ENCODE results near the gene KRTAP9-1.

KRTAP9-1 gene

GRCh38 chr17:41167561-41167960, 22.1 kb upstream of the KRTAP9-1 start:
- Mint-ChIP-seq H3K27me3 (peaks cover 4% of the 10 kb centered on the region), H3K4me3 (no peak overlapping the region), H3K4me1 (no peaks in the 10 kb centered on the region), H3K27ac (no peak overlapping the region), H3K9me3 (no peaks in the 10 kb centered on the region), H3K36me3 (no peaks in the 10 kb centered on the region)
- DNase-seq = no peak
- CTCF ChIA-PET = no interaction called here

GRCh38 chr17:41168121-41168520, 21.6 kb upstream of the KRTAP9-1 start, which contains the start of gene KRTAP4-3:
KRTAP4-3 (minus strand) TSS chr17:41168221; CDS start chr17:41168172, 49 bp downstream.
- Mint-ChIP-seq H3K27me3 (peaks cover 4% of the 10 kb centered on the region), H3K4me3 (no peak within 1 kb of the TSS), H3K9me3 (no peaks in the 10 kb centered on the region), H3K27ac (no peak within 1 kb of the TSS), H3K4me1 (no peaks in the 10 kb centered on the region), H3K36me3 (no peaks in the 10 kb centered on the region)
- no peak for DNase-seq
- CTCF ChIA-PET = no interaction called here

- peaks cover 6% of the 10 kb centered on the region for H3K27me3 Mint-ChIP-seq
- H3K4me3 Mint-ChIP-seq = no peak overlapping the region
- H3K4me1 Mint-ChIP-seq = no peaks in the 10 kb centered on the region
- H3K36me3 Mint-ChIP-seq = no peaks in the 10 kb centered on the region
- no peaks in the 10 kb centered on the region for H3K9me3 Mint-ChIP-seq
- H3K27ac Mint-ChIP-seq = no peak overlapping the region
- CTCF ChIA-PET = no interaction called here
- no peak for DNase-seq
Measured at GRCh38 chr17:41171886-41172285, 17.8 kb upstream of the KRTAP9-1 start.

- no peak overlapping the region for H3K27ac Mint-ChIP-seq
- H3K36me3 Mint-ChIP-seq = no peaks in the 10 kb centered on the region
- H3K4me1 Mint-ChIP-seq = no peaks in the 10 kb centered on the region
- CTCF ChIA-PET = no interaction called here
- no peak for DNase-seq
- peaks cover 3% of the 10 kb centered on the region for H3K27me3 Mint-ChIP-seq
- H3K4me3 Mint-ChIP-seq = no peak overlapping the region
- no peaks in the 10 kb centered on the region for H3K9me3 Mint-ChIP-seq
Measured at GRCh38 chr17:41176744-41177387, 12.8 kb upstream of the KRTAP9-1 start.

GRCh38 chr17:41177727-41178271, 11.9 kb upstream of the KRTAP9-1 start, which contains the start of gene KRTAP4-2:
KRTAP4-2 (minus strand) TSS chr17:41178221; CDS start chr17:41178164, 57 bp downstream.
- Mint-ChIP-seq H3K4me1 (no peaks in the 10 kb centered on the region), H3K9me3 (no peaks in the 10 kb centered on the region), H3K4me3 (no peak within 1 kb of the TSS), H3K27ac (no peak within 1 kb of the TSS), H3K36me3 (no peaks in the 10 kb centered on the region), H3K27me3 (peaks cover 3% of the 10 kb centered on the region)
- CTCF ChIA-PET = no interaction called here
- no peak for DNase-seq

- H3K27ac Mint-ChIP-seq = no peak overlapping the region
Measured at GRCh38 chr17:41178341-41178740, 11.3 kb upstream of the KRTAP9-1 start.

GRCh38 chr17:41178843-41179616, 10.7 kb upstream of the KRTAP9-1 start:
- H3K4me1 Mint-ChIP-seq = no peaks in the 10 kb centered on the region
- H3K27me3 Mint-ChIP-seq = peaks cover 3% of the 10 kb centered on the region
- no peaks in the 10 kb centered on the region for H3K9me3 Mint-ChIP-seq
- H3K36me3 Mint-ChIP-seq = no peaks in the 10 kb centered on the region
- CTCF ChIA-PET = no interaction called here
- no peak for DNase-seq
- no peak overlapping the region for H3K27ac Mint-ChIP-seq
- H3K4me3 Mint-ChIP-seq = no peak overlapping the region

More at GRCh38 chr17:41178341-41178740, 11.3 kb upstream of the KRTAP9-1 start:
- peaks cover 3% of the 10 kb centered on the region for H3K27me3 Mint-ChIP-seq
- DNase-seq = no peak
- CTCF ChIA-PET = no interaction called here
- H3K36me3 Mint-ChIP-seq = no peaks in the 10 kb centered on the region
- H3K4me1 Mint-ChIP-seq = no peaks in the 10 kb centered on the region
- H3K9me3 Mint-ChIP-seq = no peaks in the 10 kb centered on the region
- H3K4me3 Mint-ChIP-seq = no peak overlapping the region

GRCh38 chr17:41184480-41184961, 5.2 kb upstream of the KRTAP9-1 start, which contains the start of gene KRTAP4-1:
KRTAP4-1 (minus strand) TSS chr17:41184911; CDS start chr17:41184854, 57 bp downstream.
- H3K4me1 Mint-ChIP-seq = no peaks in the 10 kb centered on the region
- DNase-seq = no peak
- peaks cover 8% of the 10 kb centered on the region for H3K27me3 Mint-ChIP-seq
- CTCF ChIA-PET = no interaction called here
- H3K36me3 Mint-ChIP-seq = no peaks in the 10 kb centered on the region
- H3K4me3 Mint-ChIP-seq = no peak within 1 kb of the TSS
- no peak within 1 kb of the TSS for H3K27ac Mint-ChIP-seq
- H3K9me3 Mint-ChIP-seq = no peaks in the 10 kb centered on the region

- H3K27me3 Mint-ChIP-seq = peaks cover 8% of the 10 kb centered on the region
- H3K27ac Mint-ChIP-seq = no peak overlapping the region
- no peaks in the 10 kb centered on the region for H3K36me3 Mint-ChIP-seq
- CTCF ChIA-PET = interaction anchor here (0.7 kb wide), 1 partner anchor 363 kb away, joined by 3 read pairs; no protein-coding TSS in a partner anchor
- DNase-seq = no peak
- no peaks in the 10 kb centered on the region for H3K9me3 Mint-ChIP-seq
- H3K4me1 Mint-ChIP-seq = no peaks in the 10 kb centered on the region
- no peak overlapping the region for H3K4me3 Mint-ChIP-seq
Measured at GRCh38 chr17:41185001-41185400, 4.7 kb upstream of the KRTAP9-1 start.

- Mint-ChIP-seq H3K4me3 (no peak overlapping the region), H3K9me3 (no peaks in the 10 kb centered on the region), H3K27me3 (peaks cover 12% of the 10 kb centered on the region), H3K36me3 (no peaks in the 10 kb centered on the region), H3K27ac (no peak overlapping the region), H3K4me1 (no peaks in the 10 kb centered on the region)
- no peak for DNase-seq
- CTCF ChIA-PET = no interaction called here
Measured at GRCh38 chr17:41186872-41187271, 2.8 kb upstream of the KRTAP9-1 start.

- CTCF ChIA-PET = no interaction called here
- H3K27ac Mint-ChIP-seq = no peak overlapping the region
- no peak overlapping the region for H3K4me3 Mint-ChIP-seq
- H3K9me3 Mint-ChIP-seq = no peaks in the 10 kb centered on the region
- H3K27me3 Mint-ChIP-seq = peaks cover 8% of the 10 kb centered on the region
- no peak for DNase-seq
- H3K36me3 Mint-ChIP-seq = no peaks in the 10 kb centered on the region
- H3K4me1 Mint-ChIP-seq = no peaks in the 10 kb centered on the region
Measured at GRCh38 chr17:41190328-41190727, 641 bp downstream of the KRTAP9-1 start.

- H3K4me3 Mint-ChIP-seq = no peak overlapping the region
- H3K27me3 Mint-ChIP-seq = no peaks in the 10 kb centered on the region
- CTCF ChIA-PET = no interaction called here
- H3K27ac Mint-ChIP-seq = no peak overlapping the region
- peaks cover 3% of the 10 kb centered on the region for H3K9me3 Mint-ChIP-seq
- H3K36me3 Mint-ChIP-seq = no peaks in the 10 kb centered on the region
- H3K4me1 Mint-ChIP-seq = no peaks in the 10 kb centered on the region
- DNase-seq = no peak
Measured at GRCh38 chr17:41196068-41196467, 6.4 kb downstream of the KRTAP9-1 start.

- Mint-ChIP-seq H3K27ac (no peak overlapping the region), H3K4me3 (no peak overlapping the region), H3K27me3 (no peaks in the 10 kb centered on the region), H3K4me1 (no peaks in the 10 kb centered on the region), H3K9me3 (peaks cover 3% of the 10 kb centered on the region), H3K36me3 (no peaks in the 10 kb centered on the region)
- no peak for DNase-seq
- CTCF ChIA-PET = no interaction called here
Measured at GRCh38 chr17:41199421-41200078, 9.9 kb downstream of the KRTAP9-1 start.

GRCh38 chr17:41211845-41212466, 22.3 kb downstream of the KRTAP9-1 start:
- Mint-ChIP-seq H3K27me3 (peaks cover 15% of the 10 kb centered on the region), H3K4me3 (no peak overlapping the region), H3K27ac (no peak overlapping the region), H3K4me1 (no peaks in the 10 kb centered on the region), H3K36me3 (no peaks in the 10 kb centered on the region), H3K9me3 (no peaks in the 10 kb centered on the region)
- no peak for DNase-seq
- CTCF ChIA-PET = interaction anchor here (0.7 kb wide), 1 partner anchor 262 kb away, joined by 3 read pairs; no protein-coding TSS in a partner anchor
